ENCODE results near the gene KRTAP4-11.
"Not testable (repeated sequence)": the region's sequence is repeated elsewhere in the genome, so short reads cannot be mapped to it uniquely, and the experiment has no call there.

Gene KRTAP4-11

DNA sequence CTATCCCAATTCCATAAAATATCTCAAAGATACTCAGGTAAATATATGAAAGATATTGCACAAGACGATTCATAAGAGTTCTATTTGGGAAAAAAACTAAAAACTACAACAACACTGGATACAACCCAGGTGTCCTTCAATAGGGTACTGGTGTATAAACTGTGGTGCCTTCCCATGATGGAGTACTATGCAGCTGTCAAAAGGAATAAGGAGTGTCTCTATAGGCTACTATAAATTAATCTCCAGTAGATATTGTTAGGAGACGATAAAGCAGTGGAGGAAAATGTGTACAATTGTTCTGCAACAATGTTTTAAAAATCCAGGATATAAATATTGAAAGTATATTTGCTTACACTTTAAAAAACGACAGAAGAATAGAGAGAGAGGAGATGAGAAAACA, 8.2 kb upstream of the KRTAP4-11 start:
- Histone ChIP-seq H3K4me3 (ENCODE audit: low read depth, low read length) (no peak overlapping the region), H3K9me3 (no peaks in the 10 kb centered on the region), H3K4me1 (no peaks in the 10 kb centered on the region), H3K36me3 (no peaks in the 10 kb centered on the region), H3K27me3 (peaks cover 12% of the 10 kb centered on the region)
- TF ChIP-seq, protein P1, sequence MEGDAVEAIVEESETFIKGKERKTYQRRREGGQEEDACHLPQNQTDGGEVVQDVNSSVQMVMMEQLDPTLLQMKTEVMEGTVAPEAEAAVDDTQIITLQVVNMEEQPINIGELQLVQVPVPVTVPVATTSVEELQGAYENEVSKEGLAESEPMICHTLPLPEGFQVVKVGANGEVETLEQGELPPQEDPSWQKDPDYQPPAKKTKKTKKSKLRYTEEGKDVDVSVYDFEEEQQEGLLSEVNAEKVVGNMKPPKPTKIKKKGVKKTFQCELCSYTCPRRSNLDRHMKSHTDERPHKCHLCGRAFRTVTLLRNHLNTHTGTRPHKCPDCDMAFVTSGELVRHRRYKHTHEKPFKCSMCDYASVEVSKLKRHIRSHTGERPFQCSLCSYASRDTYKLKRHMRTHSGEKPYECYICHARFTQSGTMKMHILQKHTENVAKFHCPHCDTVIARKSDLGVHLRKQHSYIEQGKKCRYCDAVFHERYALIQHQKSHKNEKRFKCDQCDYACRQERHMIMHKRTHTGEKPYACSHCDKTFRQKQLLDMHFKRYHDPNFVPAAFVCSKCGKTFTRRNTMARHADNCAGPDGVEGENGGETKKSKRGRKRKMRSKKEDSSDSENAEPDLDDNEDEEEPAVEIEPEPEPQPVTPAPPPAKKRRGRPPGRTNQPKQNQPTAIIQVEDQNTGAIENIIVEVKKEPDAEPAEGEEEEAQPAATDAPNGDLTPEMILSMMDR (IDR thresholded peaks at IDR 0.05; ENCODE audit: low read depth, low read length) = no peak
- DNase-seq = no peak

DNA sequence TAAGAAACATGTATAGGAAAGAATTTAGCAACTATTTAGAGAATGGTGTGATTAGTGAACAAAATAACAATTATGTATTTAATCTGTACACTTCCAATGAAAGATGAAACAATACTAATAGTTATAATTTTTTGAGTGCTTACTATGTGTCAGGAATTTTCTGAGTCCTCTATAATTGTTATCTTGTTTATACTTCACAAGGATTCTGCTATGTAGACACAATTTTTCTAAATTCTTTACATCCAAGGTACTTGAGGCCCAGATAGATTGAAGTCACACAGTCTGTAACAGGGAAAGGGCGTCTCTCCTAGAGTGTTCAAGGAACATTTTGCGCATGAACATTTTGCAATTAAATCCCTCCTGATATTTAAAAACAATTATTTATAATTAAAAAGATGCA, 6.9 kb upstream of the KRTAP4-11 start:
- peaks cover 7% of the 10 kb centered on the region for H3K27me3 ChIP-seq
- TF ChIP-seq, protein P1 (IDR thresholded peaks at IDR 0.05; ENCODE audit: low read depth, low read length) = no peak
- H3K4me1 ChIP-seq = no peaks in the 10 kb centered on the region
- no peaks in the 10 kb centered on the region for H3K9me3 ChIP-seq
- H3K36me3 ChIP-seq = no peaks in the 10 kb centered on the region
- H3K4me3 ChIP-seq (ENCODE audit: low read depth, low read length) = no peak overlapping the region
- DNase-seq = no peak

DNA sequence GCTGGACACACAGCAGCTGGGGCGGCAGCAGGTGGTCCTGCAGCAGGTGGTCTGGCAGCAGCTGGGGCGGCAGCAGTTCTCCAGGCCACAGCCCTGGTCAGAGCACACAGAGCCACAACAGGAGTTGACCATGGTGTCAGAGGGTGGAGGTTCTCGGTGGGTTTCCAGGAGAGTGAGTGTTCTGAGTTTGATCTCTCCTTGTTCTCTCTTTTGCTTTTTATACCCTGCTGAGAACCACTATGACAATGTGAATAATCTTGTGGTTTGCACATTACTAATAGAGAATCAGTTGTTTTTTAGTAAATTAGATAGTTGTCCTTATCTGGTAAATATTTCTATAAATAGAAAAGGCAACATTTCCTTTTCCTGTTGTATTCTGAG, 5.8 kb upstream of the KRTAP4-11 start, which contains the start of gene KRTAP4-12:
Gene KRTAP4-12, minus strand, starts transcription at position 192 of the 381 bp plus-strand sequence. Its CDS starts 60 bp downstream, at position 132.
- DNase-seq; H3K9me3 ChIP-seq; H3K4me3 ChIP-seq (ENCODE audit: low read depth, low read length); H3K4me1 ChIP-seq; H3K36me3 ChIP-seq: not testable (repeated sequence)
- H3K27me3 ChIP-seq = peaks cover 11% of the 10 kb centered on the region

DNA sequence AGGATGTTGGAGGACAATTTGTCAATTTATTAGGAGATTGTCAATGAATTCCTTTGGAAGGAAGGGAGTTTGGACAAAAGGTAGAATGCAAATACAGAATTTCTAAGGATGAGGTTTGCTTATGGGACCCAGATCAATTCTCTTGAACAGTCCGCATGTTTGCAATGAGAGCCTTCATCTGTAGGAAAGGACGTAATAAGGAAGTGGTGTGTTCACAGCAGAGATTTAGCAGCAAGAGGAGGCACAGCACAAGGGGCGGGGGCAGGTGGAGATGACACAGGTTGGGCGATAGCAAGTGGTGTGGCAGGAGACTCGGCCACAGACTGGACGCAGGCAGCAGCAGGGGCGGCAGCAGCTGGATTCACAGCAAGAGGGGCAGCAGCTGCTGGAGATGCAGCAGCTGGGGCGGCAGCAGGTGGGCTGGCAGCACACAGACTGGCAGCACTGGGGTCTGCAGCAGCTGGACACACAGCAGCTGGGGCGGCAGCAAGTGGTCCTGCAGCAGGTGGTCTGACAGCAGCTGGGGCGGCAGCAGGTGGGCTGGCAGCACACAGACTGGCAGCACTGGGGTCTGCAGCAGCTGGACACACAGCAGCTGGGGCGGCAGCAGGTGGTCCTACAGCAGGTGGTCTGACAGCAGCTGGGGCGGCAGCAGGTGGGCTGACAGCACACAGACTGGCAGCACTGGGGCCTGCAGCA, 5.3 kb upstream of the KRTAP4-11 start:
- not testable (repeated sequence) for H3K36me3 ChIP-seq; H3K4me3 ChIP-seq (ENCODE audit: low read depth, low read length); H3K4me1 ChIP-seq; DNase-seq; H3K9me3 ChIP-seq
- H3K27me3 ChIP-seq = peaks cover 11% of the 10 kb centered on the region

DNA sequence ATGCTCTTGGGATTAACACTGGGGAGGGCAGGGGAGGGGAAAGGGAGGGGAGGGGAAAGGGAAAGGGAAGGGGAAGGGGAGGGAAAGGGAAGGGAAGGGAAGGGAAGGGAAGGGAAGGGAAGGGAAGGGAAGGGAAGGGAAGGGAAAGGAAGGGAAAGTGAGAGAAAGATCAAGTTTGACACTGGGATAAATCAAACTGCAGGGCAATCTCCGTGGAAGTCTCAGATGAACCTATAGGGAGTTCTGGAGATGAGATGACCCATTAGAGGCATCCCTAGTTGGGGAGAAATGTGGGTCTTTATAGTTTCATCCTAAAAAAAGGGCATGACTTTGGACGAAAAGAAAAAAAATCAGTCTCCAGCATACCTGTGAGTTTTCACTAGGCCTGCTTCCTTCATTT, 3.6 kb upstream of the KRTAP4-11 start:
- no peak for DNase-seq
- Histone ChIP-seq H3K27me3 (peaks cover 11% of the 10 kb centered on the region), H3K9me3 (no peaks in the 10 kb centered on the region), H3K4me1 (no peaks in the 10 kb centered on the region), H3K4me3 (ENCODE audit: low read depth, low read length) (no peak overlapping the region), H3K36me3 (no peaks in the 10 kb centered on the region)
- TF ChIP-seq, protein P1 (IDR thresholded peaks at IDR 0.05; ENCODE audit: low read depth, low read length) = no peak

DNA sequence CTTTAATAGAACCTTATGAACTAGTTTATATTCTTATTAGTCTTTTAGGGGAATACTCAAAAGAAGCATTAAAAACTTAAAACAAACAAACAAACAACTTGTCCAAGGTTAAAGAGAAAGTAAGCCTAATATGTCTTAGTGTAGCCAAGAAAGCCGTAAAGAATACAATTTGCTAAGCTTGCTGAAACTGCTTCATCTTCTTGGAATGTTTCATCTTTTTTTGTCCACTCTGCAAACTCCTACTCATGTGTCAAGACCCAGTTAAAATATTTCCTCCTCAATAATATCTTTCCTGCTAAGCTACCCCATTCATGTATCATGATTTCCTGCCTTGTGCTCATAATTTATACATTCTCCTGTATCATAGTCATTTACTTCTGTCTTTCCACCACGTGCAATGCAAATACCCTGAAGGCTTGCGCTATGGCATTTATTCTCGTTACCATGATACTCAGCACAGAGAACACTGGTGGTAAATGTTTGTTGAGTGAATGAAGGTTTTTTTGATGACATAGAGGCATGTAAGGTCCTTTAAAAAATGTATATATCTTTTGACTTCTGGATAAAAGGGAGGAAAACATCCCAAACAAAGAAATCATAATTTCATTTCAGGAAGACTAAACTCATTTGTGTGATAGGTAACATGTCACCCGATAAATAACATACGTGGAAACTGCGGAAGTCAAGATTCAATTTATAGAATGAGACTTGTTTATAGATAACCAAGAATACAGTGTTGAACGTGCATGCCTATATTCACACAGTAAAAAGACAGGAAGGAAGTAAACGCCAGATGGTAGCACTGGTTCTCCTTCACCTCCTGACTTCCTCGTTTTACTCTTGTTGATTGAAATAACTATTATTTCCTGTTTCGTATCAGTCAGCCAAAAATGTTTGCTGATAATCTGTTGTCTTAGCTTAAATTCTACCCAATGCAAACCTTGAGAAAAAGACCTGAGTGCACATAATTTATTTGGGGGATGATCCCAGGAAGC, 1.8 kb upstream of the KRTAP4-11 start:
- not testable (repeated sequence) for H3K4me3 ChIP-seq (ENCODE audit: low read depth, low read length); H3K9me3 ChIP-seq; H3K36me3 ChIP-seq; DNase-seq; H3K4me1 ChIP-seq
- H3K27me3 ChIP-seq = peaks cover 11% of the 10 kb centered on the region

DNA sequence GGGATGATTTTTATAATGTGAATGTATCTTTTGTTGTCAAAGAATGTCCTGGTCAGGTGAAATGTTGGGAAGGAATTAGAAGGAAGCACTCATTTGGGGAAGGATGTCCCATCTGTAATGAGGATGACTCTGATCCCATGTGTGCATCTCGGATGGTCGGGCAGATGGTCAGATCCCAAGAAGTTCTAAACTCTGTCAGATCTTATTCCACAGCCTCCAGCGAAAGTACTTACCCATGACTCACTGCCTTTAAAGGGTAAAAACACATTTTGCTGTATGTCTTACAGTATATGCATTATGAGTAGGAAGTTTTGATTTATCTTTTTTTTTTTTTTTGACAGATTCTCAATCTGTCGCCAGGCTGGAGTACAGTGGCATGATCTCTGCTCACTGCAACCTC, 548 bp upstream of the KRTAP4-11 start:
- Histone ChIP-seq H3K27me3 (peaks cover 8% of the 10 kb centered on the region), H3K9me3 (no peaks in the 10 kb centered on the region), H3K36me3 (no peaks in the 10 kb centered on the region), H3K4me3 (ENCODE audit: low read depth, low read length) (no peak overlapping the region), H3K4me1 (no peaks in the 10 kb centered on the region)
- no peak for DNase-seq
- TF ChIP-seq, protein P1 (IDR thresholded peaks at IDR 0.05; ENCODE audit: low read depth, low read length) = no peak

Measured in BE2C (cell line).